ENCODE data around the gene ASCL5. TPM values are rescaled to one million over a fixed set of nuclear protein-coding genes. Genes with fewer than 3 reads are reported as not detected.
A peak's percentile ranks its signal among the peaks of the same experiment; 100 is the strongest.

ASCL5 gene
- total and polyA plus RNA-seq, 9 of the 15 experiments (the other 6 are each of a cell fraction or from before 2014, with no cell fraction given): 0.09 TPM; not detected in 8

DNA sequence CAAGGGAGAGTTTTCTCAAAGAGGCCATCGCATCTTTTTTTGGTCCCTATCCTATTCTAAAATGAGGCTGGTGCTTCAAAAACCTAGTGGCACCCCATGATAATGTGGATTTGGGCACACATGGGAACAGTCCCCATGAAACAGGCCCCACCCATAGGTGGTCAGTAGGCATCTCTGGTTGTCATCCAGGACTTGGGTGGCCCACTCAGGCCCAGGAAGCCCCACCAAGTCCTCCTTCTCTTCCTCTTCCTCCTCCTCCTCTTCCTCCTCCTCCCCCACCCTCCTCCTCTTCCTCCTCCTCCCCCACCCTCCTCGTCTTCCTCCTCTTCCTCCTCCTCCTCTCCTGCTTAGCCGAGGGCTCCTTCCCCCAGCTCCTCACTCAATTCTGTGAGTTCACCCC is 15.3 kb downstream of the ASCL5 start:
- Histone ChIP-seq H4K20me1 (replicated peaks; ENCODE audit: control insufficient read depth, insufficient read depth, low read length) (peaks cover 7% of the 10 kb centered on the region), H3K79me2 (ENCODE audit: control insufficient read depth, insufficient read depth, low read length) (no peaks in the 10 kb centered on the region), H2AFZ (ENCODE audit: low read depth, low read length) (no peak overlapping the region), H3K9me3 (replicated peaks; ENCODE audit: control insufficient read depth, insufficient read depth, low read depth, low read length) (no peaks in the 10 kb centered on the region), H3K4me3 (no peak overlapping the region), H3K4me2 (ENCODE audit: insufficient read depth, low read length) (no peak overlapping the region), H3K27ac (ENCODE audit: extremely low read depth, low read depth, low read length) (no peak overlapping the region), H3K9me1 (ENCODE audit: control insufficient read depth, insufficient read depth, low read length) (no peaks in the 10 kb centered on the region), H3K4me1 (replicated peaks in 1 of 2; ENCODE audit: control insufficient read depth in 2 of 2, insufficient read depth in 2 of 2, low read length in 2 of 2) (peaks cover 0 to 7% of the 10 kb centered on the region in 2 experiments; a peak in 2 of 5 replicates), H3K36me3 (ENCODE audit: control insufficient read depth, insufficient read depth, low read length) (no peaks in the 10 kb centered on the region), H3K9ac (ENCODE audit: insufficient read depth in 1 of 2, low read depth in 2 of 2, low read length in 2 of 2) (no peak overlapping the region), H3K27me3 (ENCODE audit: control insufficient read depth in 2 of 2, insufficient read depth in 2 of 2, low read length in 2 of 2) (peaks cover 25 to 54% of the 10 kb centered on the region in 2 experiments)
- in situ Hi-C loops (cut with MboI): no loop called here
- CTCF ChIA-PET (ENCODE audit: low intra/inter-chr PET ratio): no interaction called here
- no peak for FAIRE-seq
- POLR2A ChIA-PET: interaction anchor here (0.6 kb wide), 1 partner anchor 15 kb away, joined by 4 read pairs; no protein-coding TSS in a partner anchor
- TF ChIP-seq ZNF263 (CRISPR knock-in tag; IDR thresholded peaks at IDR 0.05; ENCODE audit: borderline replicate concordance) (peak; percentile 80), ESRRB (CRISPR knock-in tag; IDR thresholded peaks at IDR 0.05; ENCODE audit: borderline replicate concordance) (no peak)
- BruUV-seq (replicated peaks): no TSS peak
- 0% methylated on average over 2 of the region's 3 CpGs for WGBS (ENCODE audit: insufficient coverage, low coverage, missing lambda C conversion rate)
- DNase-seq (ENCODE audit: extremely low read depth in 1 of 4, low spot score in 3 of 4): no peak
- intact Hi-C loops (cut with micrococcal nuclease): loop anchor here (2.0 to 10.0 kb wide), 2 partner anchors 67 to 139 kb away; no protein-coding TSS in a partner anchor
- no peak for ATAC-seq

DNA sequence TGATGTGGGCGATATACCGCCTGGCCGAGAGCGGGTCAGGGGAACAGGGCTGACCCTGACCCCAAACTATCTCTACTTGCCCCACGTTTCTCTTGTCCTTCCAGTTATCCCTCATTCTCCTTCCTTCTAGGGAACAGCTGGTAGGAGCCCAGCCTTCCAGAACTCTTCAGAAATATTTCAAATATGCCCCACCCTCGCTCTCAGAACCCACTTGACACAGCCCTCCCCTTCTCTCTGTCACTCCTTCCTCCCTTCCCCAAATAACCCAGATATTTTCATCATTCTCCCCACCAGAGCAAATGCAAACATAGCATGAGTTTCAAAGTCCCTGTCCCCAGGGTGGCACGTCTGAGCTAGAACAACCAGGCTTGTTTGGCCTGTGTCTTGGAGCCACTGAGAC is 15.8 kb downstream of the ASCL5 start:
- no peak for DNase-seq (ENCODE audit: extremely low read depth in 1 of 4, low spot score in 3 of 4)
- in situ Hi-C loops (cut with MboI): no loop called here
- no peak for ATAC-seq
- 2% methylated on average over 7 of the region's 7 CpGs for WGBS (ENCODE audit: insufficient coverage, low coverage, missing lambda C conversion rate)
- Histone ChIP-seq H2AFZ (ENCODE audit: low read depth, low read length) (no peak overlapping the region), H3K9me1 (ENCODE audit: control insufficient read depth, insufficient read depth, low read length) (no peaks in the 10 kb centered on the region), H3K4me2 (ENCODE audit: insufficient read depth, low read length) (no peak overlapping the region), H3K79me2 (ENCODE audit: control insufficient read depth, insufficient read depth, low read length) (no peaks in the 10 kb centered on the region), H3K9ac (ENCODE audit: insufficient read depth in 1 of 2, low read depth in 2 of 2, low read length in 2 of 2) (no peak overlapping the region), H3K4me3 (no peak overlapping the region), H3K27ac (ENCODE audit: extremely low read depth, low read depth, low read length) (no peak overlapping the region), H3K36me3 (ENCODE audit: control insufficient read depth, insufficient read depth, low read length) (no peaks in the 10 kb centered on the region), H3K27me3 (ENCODE audit: control insufficient read depth in 2 of 2, insufficient read depth in 2 of 2, low read length in 2 of 2) (peaks cover 29 to 58% of the 10 kb centered on the region in 2 experiments), H4K20me1 (replicated peaks; ENCODE audit: control insufficient read depth, insufficient read depth, low read length) (peaks cover 7% of the 10 kb centered on the region), H3K9me3 (replicated peaks; ENCODE audit: control insufficient read depth, insufficient read depth, low read depth, low read length) (no peaks in the 10 kb centered on the region), H3K4me1 (replicated peaks in 1 of 2; ENCODE audit: control insufficient read depth in 2 of 2, insufficient read depth in 2 of 2, low read length in 2 of 2) (peaks cover 0 to 7% of the 10 kb centered on the region in 2 experiments; a peak in 2 of 5 replicates)
- intact Hi-C loops (cut with micrococcal nuclease): loop anchor here (2.0 to 10.0 kb wide), 2 partner anchors 66 to 138 kb away; no protein-coding TSS in a partner anchor
- POLR2A ChIA-PET: interaction anchor here (0.6 kb wide), 1 partner anchor 15 kb away, joined by 4 read pairs; no protein-coding TSS in a partner anchor
- CTCF ChIA-PET (ENCODE audit: low intra/inter-chr PET ratio): no interaction called here
- TF ChIP-seq, protein P1, sequence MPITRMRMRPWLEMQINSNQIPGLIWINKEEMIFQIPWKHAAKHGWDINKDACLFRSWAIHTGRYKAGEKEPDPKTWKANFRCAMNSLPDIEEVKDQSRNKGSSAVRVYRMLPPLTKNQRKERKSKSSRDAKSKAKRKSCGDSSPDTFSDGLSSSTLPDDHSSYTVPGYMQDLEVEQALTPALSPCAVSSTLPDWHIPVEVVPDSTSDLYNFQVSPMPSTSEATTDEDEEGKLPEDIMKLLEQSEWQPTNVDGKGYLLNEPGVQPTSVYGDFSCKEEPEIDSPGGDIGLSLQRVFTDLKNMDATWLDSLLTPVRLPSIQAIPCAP (CRISPR knock-in tag; IDR thresholded peaks at IDR 0.05; ENCODE audit: borderline replicate concordance): no peak
- TF ChIP-seq ZNF41 (CRISPR knock-in tag; conservative IDR thresholded peaks at IDR 0.05) (no peak), DPF2 (IDR thresholded peaks at IDR 0.05) (no peak), MTF1 (CRISPR knock-in tag; IDR thresholded peaks at IDR 0.05; ENCODE audit: borderline replicate concordance) (no peak), HIVEP1 (CRISPR knock-in tag; IDR thresholded peaks at IDR 0.05) (no peak), MAFF (IDR thresholded peaks at IDR 0.05; ENCODE audit: low read length) (no peak), ZNF764 (CRISPR knock-in tag; IDR thresholded peaks at IDR 0.05; ENCODE audit: low read depth) (no peak), HDAC2 (IDR thresholded peaks at IDR 0.05) (no peak)
- TF ChIP-seq, protein P2, sequence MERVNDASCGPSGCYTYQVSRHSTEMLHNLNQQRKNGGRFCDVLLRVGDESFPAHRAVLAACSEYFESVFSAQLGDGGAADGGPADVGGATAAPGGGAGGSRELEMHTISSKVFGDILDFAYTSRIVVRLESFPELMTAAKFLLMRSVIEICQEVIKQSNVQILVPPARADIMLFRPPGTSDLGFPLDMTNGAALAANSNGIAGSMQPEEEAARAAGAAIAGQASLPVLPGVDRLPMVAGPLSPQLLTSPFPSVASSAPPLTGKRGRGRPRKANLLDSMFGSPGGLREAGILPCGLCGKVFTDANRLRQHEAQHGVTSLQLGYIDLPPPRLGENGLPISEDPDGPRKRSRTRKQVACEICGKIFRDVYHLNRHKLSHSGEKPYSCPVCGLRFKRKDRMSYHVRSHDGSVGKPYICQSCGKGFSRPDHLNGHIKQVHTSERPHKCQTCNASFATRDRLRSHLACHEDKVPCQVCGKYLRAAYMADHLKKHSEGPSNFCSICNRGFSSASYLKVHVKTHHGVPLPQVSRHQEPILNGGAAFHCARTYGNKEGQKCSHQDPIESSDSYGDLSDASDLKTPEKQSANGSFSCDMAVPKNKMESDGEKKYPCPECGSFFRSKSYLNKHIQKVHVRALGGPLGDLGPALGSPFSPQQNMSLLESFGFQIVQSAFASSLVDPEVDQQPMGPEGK (CRISPR knock-in tag; IDR thresholded peaks at IDR 0.05; ENCODE audit: borderline replicate concordance): no peak
- TF ChIP-seq, protein P3, sequence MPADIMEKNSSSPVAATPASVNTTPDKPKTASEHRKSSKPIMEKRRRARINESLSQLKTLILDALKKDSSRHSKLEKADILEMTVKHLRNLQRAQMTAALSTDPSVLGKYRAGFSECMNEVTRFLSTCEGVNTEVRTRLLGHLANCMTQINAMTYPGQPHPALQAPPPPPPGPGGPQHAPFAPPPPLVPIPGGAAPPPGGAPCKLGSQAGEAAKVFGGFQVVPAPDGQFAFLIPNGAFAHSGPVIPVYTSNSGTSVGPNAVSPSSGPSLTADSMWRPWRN (IDR thresholded peaks at IDR 0.05; ENCODE audit: low read depth): no peak
- no TSS peak for BruUV-seq (replicated peaks)
- no peak for FAIRE-seq

All from K562 (cell line).